ENCODE data around the gene MPPE1.

Gene MPPE1

DNA sequence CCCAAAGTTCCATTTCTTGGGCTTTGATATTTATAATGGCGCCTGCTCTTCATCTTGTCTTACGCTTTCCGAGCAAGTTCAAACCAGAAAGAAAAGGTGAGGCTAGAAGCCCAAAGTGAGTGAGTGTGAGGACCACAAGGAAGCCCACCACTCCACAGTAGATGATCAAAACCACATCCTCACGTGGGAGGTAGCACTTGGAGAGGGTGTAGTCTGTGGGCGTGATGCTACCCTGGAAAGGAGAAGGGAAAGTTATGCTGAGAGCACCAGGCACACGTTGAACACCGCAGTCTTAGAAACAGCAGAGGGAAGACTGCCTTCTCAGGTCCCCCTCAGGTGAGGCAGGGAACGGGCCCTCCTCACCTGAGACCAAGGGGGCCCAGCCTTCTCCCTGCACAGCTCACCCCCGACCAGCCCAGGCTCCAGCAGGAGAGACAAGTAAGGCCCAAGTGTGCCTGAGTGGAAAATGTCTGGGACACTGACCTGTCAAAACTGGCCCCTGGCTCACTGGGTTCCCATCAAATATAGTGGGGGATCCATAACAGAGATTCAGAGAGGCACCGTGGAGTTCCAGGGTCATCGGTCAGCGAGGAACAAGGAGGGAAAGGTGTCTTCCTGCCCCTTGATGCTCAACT lies 23.6 kb downstream of the MPPE1 start:
- DNase-seq (ENCODE audit: low read depth), result no peak

GRCh38 chr18:11883153-11883552 lies 25.0 kb downstream of the MPPE1 start:
- DNase-seq (ENCODE audit: low read depth), result no peak

GRCh38 chr18:11882636-11883035 lies 25.5 kb downstream of the MPPE1 start:
- DNase-seq (ENCODE audit: low read depth), result no peak

GRCh38 chr18:11880586-11881304 lies 27.4 kb downstream of the MPPE1 start:
- peak; percentile 32 for DNase-seq (ENCODE audit: low read depth)

GRCh38 chr18:11877497-11878135 lies 30.5 kb downstream of the MPPE1 start:
- DNase-seq (ENCODE audit: low read depth), result no peak

DNA sequence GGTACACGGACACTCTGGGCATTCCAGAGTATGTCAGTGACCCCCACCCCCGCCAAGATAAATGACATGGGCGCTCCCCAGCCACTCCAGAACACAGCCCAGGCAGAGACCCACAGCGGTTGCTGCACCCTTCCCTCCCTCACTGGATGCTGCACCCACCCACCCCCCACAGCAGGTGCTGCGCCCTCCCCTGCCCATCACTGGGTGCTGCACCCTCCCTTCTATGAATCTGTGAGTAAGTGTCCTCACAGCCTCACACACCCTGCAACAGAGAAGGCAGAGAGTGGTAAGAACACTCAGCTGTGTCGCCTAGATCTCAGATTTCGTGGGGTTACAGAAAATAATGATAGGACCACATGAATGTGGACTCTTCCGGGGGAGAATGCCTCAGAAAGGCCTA lies 33.4 kb downstream of the MPPE1 start:
- DNase-seq (ENCODE audit: low read depth), result no peak

DNA sequence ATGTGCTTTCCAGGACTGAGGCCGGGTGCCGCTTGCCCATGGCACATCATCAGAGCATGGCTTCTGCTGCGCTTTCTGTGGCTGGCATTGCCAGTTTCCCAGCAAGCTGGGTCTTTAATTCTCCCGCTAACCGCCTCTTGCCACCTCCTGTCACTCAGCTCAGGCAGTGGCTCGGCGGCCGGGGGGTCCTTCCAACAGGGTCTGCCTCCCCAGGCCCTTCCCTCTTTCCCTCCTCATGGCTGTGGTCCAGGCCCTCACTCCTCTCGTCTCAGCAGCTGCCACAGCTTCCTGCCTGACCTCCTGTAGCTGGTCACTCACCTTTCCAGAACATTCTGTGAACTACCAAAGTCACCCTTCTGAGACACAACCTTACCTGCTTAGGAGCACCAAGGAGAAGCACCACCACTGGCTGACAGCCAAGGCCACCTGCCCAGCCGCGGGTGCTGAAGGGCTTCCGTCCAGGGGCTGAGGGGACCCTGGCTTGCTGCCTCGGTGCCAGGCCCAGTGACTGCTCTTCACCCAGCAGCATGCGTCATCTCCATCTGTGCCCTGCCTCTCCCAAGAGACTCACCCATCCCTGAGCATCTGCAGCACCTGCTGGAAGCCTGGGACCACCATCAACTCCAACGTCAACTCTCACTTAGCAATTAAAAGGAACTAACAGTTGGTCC lies 34.3 kb downstream of the MPPE1 start:
- DNase-seq (ENCODE audit: low read depth), result no peak

- DNase-seq (ENCODE audit: low read depth), result no peak
Observed at GRCh38 chr18:11872479-11873136, 35.5 kb downstream of the MPPE1 start.

- no peak for DNase-seq (ENCODE audit: low read depth)
Observed at GRCh38 chr18:11871501-11871900, 36.6 kb downstream of the MPPE1 start.

DNA sequence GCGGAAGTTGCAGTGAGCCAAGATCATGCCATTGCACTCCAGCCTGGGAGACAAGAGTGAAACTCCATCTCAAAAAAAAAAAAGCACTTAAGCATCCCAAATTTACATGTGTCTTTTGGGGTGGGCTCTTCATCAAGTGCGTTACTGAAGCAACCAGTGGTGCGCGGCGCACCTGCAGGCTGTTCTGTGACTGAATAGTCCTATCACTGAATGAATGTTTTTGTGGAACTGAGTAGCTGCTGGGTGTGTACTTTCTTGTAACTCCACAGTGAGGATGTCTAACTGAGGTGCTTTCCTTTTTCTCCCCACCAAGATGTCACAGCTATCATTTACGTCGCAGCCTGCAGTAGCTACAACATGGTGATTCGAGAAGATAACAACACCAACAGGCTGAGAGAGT lies 39.9 kb downstream of the MPPE1 start:
- no peak for DNase-seq (ENCODE audit: low read depth)

DNA sequence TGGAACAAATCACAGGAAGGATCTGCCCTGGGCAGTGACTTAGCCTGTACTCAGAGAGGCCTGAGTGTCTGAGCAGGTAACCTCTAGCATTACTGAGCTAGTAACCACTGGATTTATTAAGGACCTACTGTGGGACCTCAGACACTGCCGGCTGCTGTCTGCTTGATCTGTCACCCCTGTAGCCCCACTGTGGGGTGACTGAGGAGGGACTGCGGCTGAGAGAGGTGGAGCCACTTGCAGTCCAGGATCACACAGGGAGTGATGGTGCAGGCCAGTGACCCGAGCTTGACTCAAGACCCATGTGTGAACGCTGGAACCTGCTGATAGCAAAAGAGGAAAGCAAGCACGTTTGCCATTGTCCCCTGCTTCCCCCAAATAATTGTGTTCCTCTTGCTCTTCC lies 41.4 kb downstream of the MPPE1 start:
- no peak for DNase-seq (ENCODE audit: low read depth)

- no peak for DNase-seq (ENCODE audit: low read depth)
Observed at GRCh38 chr18:11866329-11866728, 41.8 kb downstream of the MPPE1 start.

GRCh38 chr18:11865071-11865470 lies 43.0 kb downstream of the MPPE1 start:
- DNase-seq (ENCODE audit: low read depth), result no peak

DNA sequence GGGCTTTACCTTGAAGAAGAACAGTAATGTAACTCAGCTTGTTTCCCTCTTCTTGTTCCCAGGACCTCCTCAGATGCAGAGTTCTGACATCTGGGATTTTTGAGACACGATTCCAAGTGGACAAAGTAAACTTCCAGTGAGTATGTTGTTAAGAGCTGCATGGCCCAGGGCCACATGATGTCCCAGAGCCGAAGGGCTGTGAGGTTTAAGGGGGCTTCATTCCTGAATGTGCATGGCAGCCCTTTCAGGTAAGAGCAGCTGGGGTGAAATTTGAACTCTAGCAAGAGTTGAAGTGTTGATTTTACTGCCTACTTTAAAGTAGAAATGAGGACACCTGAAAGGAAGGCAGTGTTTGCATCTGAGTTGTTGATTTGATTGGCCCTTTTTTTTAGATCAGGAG lies 43.6 kb downstream of the MPPE1 start:
- no peak for DNase-seq (ENCODE audit: low read depth)

DNA sequence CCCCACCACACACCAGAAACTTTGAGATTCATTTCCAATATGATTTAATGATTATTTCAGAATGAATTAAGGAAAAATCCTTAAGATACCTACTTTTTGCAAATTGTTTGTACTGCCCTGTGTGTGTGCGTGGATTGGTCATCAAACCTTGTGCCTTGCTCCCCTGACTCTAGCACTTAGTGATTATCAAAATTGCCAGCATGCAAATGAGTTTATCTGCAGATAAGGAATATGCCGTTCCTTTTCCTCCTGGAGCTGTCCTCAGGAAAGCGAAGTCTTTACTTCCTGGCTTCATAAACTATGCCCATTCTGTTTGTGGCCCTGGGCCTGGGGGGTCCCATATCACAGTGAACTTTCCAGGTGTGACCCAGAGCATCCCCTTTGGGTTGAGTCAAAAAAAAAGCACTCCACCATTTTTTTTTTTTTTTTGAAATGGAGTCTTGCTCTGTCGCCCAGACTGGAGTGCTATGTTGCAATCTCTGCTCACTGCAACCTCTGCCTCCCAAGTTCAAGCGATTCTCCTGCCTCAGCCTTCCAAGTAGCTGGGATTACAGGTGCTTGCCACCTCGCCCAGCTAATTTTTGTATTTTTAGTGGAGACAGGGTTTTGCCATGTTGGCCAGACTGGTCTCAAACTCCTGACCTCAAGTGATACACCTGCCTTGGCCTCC lies 45.5 kb downstream of the MPPE1 start:
- DNase-seq (ENCODE audit: low read depth), result no peak

GRCh38 chr18:11861583-11862288 lies 46.4 kb downstream of the MPPE1 start:
- no peak for DNase-seq (ENCODE audit: low read depth)

DNA sequence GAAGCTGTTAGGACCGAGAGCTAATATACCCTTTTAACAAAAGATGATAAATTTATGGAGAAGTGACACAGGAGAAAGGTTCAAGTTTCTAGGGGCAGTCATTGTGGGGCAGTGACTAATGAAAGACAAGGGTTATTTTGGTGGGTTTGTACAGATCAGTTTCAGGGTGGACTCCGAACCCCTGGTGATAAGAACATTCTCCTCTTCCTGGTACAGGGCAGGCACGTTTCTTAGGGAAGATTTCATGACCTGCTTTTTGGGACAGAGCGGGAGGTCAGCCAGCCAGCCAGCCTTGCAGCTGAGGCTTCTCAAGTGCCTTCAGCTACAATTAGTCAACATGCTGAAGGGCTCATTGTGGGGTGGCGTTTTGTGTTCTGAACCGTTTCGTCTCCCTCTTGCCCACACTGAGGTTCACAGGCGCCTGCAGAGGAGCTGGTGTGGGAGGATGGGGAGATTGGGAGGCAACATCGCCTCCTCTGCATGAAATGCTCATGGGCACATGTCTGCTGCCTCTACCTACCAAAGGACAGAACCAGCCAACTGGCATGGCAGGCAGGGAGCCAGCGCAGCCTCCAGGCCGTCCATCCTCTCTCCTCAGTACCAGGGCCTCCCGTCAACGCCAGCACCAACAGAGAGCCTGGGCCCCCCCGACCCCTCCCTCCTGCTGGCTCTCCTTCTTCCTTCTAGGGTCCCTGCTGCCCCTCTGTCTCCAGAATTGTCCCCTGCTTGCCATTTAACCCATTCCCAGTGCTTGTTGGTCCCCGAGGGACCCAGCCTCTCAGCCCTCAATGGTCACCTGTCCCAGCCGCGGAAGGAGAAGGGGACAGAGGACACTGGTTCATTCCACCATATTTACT lies 47.3 kb downstream of the MPPE1 start:
- DNase-seq (ENCODE audit: low read depth), result no peak

GRCh38 chr18:11859903-11860407 lies 48.2 kb downstream of the MPPE1 start:
- no peak for DNase-seq (ENCODE audit: low read depth)

DNA sequence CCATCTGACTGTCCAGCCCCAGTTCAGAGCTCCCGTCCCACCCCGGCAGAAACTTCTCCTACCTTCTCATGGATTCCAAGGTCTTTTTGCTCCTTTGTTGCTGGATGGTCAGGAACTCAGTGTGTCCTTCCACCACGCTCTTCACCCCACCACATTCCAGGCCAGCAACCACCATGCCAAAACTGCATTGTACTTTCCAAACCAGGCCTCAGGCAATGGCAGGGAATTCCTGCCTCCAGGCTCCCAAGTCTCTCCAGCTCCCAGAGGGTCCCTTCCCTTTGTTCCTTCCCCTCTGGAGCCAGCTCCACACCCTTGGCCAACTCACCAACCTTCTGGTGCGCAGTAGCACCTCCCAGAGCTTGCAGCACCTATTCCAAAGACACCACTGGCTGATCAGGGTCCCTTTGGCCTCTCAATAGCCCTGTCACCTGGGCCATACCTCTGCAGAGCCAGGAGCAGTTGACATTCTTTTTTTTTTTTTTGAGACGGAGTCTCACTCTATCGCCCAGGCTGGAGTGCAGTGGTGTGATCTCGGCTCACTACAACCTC lies 48.8 kb downstream of the MPPE1 start:
- no peak for DNase-seq (ENCODE audit: low read depth)
